Measurements from ENCODE around the gene KCNAB2. TPM values are rescaled to one million over a fixed set of nuclear protein-coding genes. Genes with fewer than 3 reads are reported as not detected.

KCNAB2 gene
- total RNA-seq, 1 experiment from 2014 or later = 10.3 TPM

GRCh38 chr1:6070450-6070974 lies 24.8 kb downstream of the KCNAB2 start:
- no peak for DNase-seq (ENCODE audit: low spot score)
- Mint-ChIP-seq H3K4me3 (no peak overlapping the region), H3K27ac (no peak overlapping the region), H3K36me3 (no peaks in the 10 kb centered on the region), H3K9me3 (no peaks in the 10 kb centered on the region), H3K27me3 (ENCODE audit: low read depth) (no peaks in the 10 kb centered on the region), H3K4me1 (no peaks in the 10 kb centered on the region)
- ChIA-PET POLR2A (interaction anchor here (0.6 kb wide), 1 partner anchor 86 kb away, joined by 3 read pairs; no protein-coding TSS in a partner anchor), CTCF (interaction anchor here (1.0 to 1.2 kb wide), 4 partner anchors 11 to 115 kb away, joined by 3 to 4 read pairs (median 4); no protein-coding TSS in a partner anchor)
- TF ChIP-seq ATF1 (CRISPR knock-in tag; IDR thresholded peaks at IDR 0.05) (no peak), ZNF232 (CRISPR knock-in tag; IDR thresholded peaks at IDR 0.05) (no peak), ZBTB43 (CRISPR knock-in tag; IDR thresholded peaks at IDR 0.05) (no peak), IRF2 (CRISPR knock-in tag; IDR thresholded peaks at IDR 0.05; ENCODE audit: borderline replicate concordance, low read depth) (no peak), NR2C2 (CRISPR knock-in tag; IDR thresholded peaks at IDR 0.05) (no peak), ZNF671 (CRISPR knock-in tag; IDR thresholded peaks at IDR 0.05) (no peak), TEAD1 (CRISPR knock-in tag; IDR thresholded peaks at IDR 0.05) (no peak)
- TF ChIP-seq, protein P1, sequence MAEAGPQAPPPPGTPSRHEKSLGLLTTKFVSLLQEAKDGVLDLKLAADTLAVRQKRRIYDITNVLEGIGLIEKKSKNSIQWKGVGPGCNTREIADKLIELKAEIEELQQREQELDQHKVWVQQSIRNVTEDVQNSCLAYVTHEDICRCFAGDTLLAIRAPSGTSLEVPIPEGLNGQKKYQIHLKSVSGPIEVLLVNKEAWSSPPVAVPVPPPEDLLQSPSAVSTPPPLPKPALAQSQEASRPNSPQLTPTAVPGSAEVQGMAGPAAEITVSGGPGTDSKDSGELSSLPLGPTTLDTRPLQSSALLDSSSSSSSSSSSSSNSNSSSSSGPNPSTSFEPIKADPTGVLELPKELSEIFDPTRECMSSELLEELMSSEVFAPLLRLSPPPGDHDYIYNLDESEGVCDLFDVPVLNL (CRISPR knock-in tag; IDR thresholded peaks at IDR 0.05; ENCODE audit: borderline replicate concordance, low read depth) = no peak
- ATAC-seq = no peak

DNA sequence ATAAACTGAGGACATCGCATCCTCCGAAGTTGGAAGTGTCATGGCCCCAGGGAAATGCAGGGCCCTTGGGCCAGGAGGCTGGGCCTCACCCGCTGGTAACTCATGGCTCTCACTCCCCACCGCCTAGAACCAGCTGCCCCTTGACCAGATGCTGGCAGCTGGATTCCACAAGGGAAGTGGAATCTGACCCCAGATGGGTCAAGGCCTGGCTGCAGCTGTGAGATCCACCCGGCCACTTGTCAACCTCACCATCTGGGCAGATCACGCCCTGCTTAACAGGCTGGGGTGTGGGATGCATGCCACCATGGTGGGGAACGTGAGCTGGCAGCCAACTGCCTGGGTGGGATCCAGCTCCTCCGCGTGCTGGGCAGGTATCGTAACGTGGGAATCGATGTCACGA lies 25.5 kb downstream of the KCNAB2 start:
- no peak for ATAC-seq
- ChIA-PET POLR2A (no interaction called here), CTCF (interaction anchor here (1.0 to 1.2 kb wide), 4 partner anchors 11 to 115 kb away, joined by 3 to 4 read pairs (median 4); no protein-coding TSS in a partner anchor)

More for the DNA sequence above, 25.5 kb downstream of the KCNAB2 start:
- Mint-ChIP-seq H3K36me3 (no peaks in the 10 kb centered on the region), H3K4me3 (no peak overlapping the region), H3K9me3 (no peaks in the 10 kb centered on the region), H3K27ac (no peak overlapping the region), H3K27me3 (ENCODE audit: low read depth) (no peaks in the 10 kb centered on the region), H3K4me1 (no peaks in the 10 kb centered on the region)
- DNase-seq (ENCODE audit: low spot score) = no peak
- TF ChIP-seq ZNF317 (CRISPR knock-in tag; IDR thresholded peaks at IDR 0.05; ENCODE audit: borderline replicate concordance, low read depth) = no peak
- TF ChIP-seq SP1 (CRISPR knock-in tag; conservative IDR thresholded peaks at IDR 0.05) = no peak
- TF ChIP-seq, protein P2, sequence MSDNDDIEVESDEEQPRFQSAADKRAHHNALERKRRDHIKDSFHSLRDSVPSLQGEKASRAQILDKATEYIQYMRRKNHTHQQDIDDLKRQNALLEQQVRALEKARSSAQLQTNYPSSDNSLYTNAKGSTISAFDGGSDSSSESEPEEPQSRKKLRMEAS (CRISPR knock-in tag; IDR thresholded peaks at IDR 0.05) = no peak
- no peak for TF ChIP-seq JUN (CRISPR knock-in tag; IDR thresholded peaks at IDR 0.05)
- no peak for TF ChIP-seq PRRX2 (CRISPR knock-in tag; IDR thresholded peaks at IDR 0.05)
- TF ChIP-seq, protein P3, sequence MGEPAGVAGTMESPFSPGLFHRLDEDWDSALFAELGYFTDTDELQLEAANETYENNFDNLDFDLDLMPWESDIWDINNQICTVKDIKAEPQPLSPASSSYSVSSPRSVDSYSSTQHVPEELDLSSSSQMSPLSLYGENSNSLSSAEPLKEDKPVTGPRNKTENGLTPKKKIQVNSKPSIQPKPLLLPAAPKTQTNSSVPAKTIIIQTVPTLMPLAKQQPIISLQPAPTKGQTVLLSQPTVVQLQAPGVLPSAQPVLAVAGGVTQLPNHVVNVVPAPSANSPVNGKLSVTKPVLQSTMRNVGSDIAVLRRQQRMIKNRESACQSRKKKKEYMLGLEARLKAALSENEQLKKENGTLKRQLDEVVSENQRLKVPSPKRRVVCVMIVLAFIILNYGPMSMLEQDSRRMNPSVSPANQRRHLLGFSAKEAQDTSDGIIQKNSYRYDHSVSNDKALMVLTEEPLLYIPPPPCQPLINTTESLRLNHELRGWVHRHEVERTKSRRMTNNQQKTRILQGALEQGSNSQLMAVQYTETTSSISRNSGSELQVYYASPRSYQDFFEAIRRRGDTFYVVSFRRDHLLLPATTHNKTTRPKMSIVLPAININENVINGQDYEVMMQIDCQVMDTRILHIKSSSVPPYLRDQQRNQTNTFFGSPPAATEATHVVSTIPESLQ (CRISPR knock-in tag; IDR thresholded peaks at IDR 0.05) = no peak
- TF ChIP-seq NFYB (CRISPR knock-in tag; conservative IDR thresholded peaks at IDR 0.05; ENCODE audit: low read depth) = no peak
- no peak for TF ChIP-seq ZBTB21 (CRISPR knock-in tag; IDR thresholded peaks at IDR 0.05; ENCODE audit: borderline replicate concordance)
- TF ChIP-seq ESRRA (CRISPR knock-in tag; IDR thresholded peaks at IDR 0.05; ENCODE audit: borderline replicate concordance) = no peak
- TF ChIP-seq ZNF219 (CRISPR knock-in tag; IDR thresholded peaks at IDR 0.05; ENCODE audit: borderline replicate concordance) = no peak
- TF ChIP-seq MYBL2 (CRISPR knock-in tag; IDR thresholded peaks at IDR 0.05) = no peak
- TF ChIP-seq, protein P1 (CRISPR knock-in tag; IDR thresholded peaks at IDR 0.05; ENCODE audit: borderline replicate concordance, low read depth) = no peak
- TF ChIP-seq, protein P4, sequence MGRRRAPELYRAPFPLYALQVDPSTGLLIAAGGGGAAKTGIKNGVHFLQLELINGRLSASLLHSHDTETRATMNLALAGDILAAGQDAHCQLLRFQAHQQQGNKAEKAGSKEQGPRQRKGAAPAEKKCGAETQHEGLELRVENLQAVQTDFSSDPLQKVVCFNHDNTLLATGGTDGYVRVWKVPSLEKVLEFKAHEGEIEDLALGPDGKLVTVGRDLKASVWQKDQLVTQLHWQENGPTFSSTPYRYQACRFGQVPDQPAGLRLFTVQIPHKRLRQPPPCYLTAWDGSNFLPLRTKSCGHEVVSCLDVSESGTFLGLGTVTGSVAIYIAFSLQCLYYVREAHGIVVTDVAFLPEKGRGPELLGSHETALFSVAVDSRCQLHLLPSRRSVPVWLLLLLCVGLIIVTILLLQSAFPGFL (CRISPR knock-in tag; IDR thresholded peaks at IDR 0.05; ENCODE audit: borderline replicate concordance) = no peak

Measured in WTC11 (cell line).